Renal pelvis (tissue), 4 donors: ENCODE measurements around the gene LDB2. TPM values are rescaled to one million over a fixed set of nuclear protein-coding genes. Genes with fewer than 3 reads are reported as not detected.

ENCODE experiments used
- DNase-seq: peaks from one replicate; pipeline ENCODE4 v3.0.0-alpha.2; 2013
- polyA plus RNA-seq, 3 donors: library from polyadenylated mRNA; unstranded; fragments of 120-200 nt; gene quantifications; one replicate each; pipeline ENCODE4 v1.2.1, GENCODE V29; 2013; ENCODE audit not compliant: insufficient read length in 3 of 3

LDB2 gene
- polyA plus RNA-seq, 3 donors, result 72.0 to 79.8 (median 78.2) TPM

GRCh38 chr4:16893141-16893651 lies 5.2 kb downstream of the LDB2 start:
- DNase-seq, result no peak

- DNase-seq, result no peak
These were observed 7.8 kb downstream of the LDB2 start for GRCh38 chr4:16890651-16891050.

- DNase-seq, result no peak
These were observed 8.5 kb downstream of the LDB2 start for GRCh38 chr4:16889945-16890344.

- no peak for DNase-seq
These were observed 10.6 kb downstream of the LDB2 start for GRCh38 chr4:16887887-16888286.

- no peak for DNase-seq
These were observed 13.6 kb downstream of the LDB2 start for GRCh38 chr4:16884673-16885460.

- no peak for DNase-seq
These were observed 14.6 kb downstream of the LDB2 start for GRCh38 chr4:16883806-16884205.

- DNase-seq, result no peak
These were observed 17.1 kb downstream of the LDB2 start for GRCh38 chr4:16881151-16881884.

GRCh38 chr4:16875487-16875886 lies 23.0 kb downstream of the LDB2 start:
- no peak for DNase-seq

GRCh38 chr4:16869594-16870245 lies 28.7 kb downstream of the LDB2 start:
- no peak for DNase-seq

GRCh38 chr4:16868674-16869073 lies 29.8 kb downstream of the LDB2 start:
- no peak for DNase-seq

GRCh38 chr4:16867827-16868226 lies 30.6 kb downstream of the LDB2 start:
- DNase-seq, result no peak

GRCh38 chr4:16866974-16867373 lies 31.5 kb downstream of the LDB2 start:
- no peak for DNase-seq

GRCh38 chr4:16865897-16866283 lies 32.6 kb downstream of the LDB2 start:
- DNase-seq, result no peak

- no peak for DNase-seq
These were observed 33.1 kb downstream of the LDB2 start for GRCh38 chr4:16865209-16865896.

- no peak for DNase-seq
These were observed 34.2 kb downstream of the LDB2 start for GRCh38 chr4:16864199-16864598.

GRCh38 chr4:16862697-16863096 lies 35.7 kb downstream of the LDB2 start:
- DNase-seq, result no peak

GRCh38 chr4:16860516-16860915 lies 37.9 kb downstream of the LDB2 start:
- no peak for DNase-seq

- DNase-seq, result no peak
These were observed 39.4 kb downstream of the LDB2 start for GRCh38 chr4:16859031-16859430.

GRCh38 chr4:16858275-16858752 lies 40.1 kb downstream of the LDB2 start:
- DNase-seq, result no peak

- no peak for DNase-seq
These were observed 41.0 kb downstream of the LDB2 start for GRCh38 chr4:16857425-16857824.

- no peak for DNase-seq
These were observed 44.8 kb downstream of the LDB2 start for GRCh38 chr4:16853640-16854039.

- no peak for DNase-seq
These were observed 45.8 kb downstream of the LDB2 start for GRCh38 chr4:16852644-16853043.
